Measurements from ENCODE around the gene CDH7.

GRCh38 chr18:65792456-65793074 is 41.8 kb downstream of the CDH7 start:
- TF ChIP-seq, protein P1, sequence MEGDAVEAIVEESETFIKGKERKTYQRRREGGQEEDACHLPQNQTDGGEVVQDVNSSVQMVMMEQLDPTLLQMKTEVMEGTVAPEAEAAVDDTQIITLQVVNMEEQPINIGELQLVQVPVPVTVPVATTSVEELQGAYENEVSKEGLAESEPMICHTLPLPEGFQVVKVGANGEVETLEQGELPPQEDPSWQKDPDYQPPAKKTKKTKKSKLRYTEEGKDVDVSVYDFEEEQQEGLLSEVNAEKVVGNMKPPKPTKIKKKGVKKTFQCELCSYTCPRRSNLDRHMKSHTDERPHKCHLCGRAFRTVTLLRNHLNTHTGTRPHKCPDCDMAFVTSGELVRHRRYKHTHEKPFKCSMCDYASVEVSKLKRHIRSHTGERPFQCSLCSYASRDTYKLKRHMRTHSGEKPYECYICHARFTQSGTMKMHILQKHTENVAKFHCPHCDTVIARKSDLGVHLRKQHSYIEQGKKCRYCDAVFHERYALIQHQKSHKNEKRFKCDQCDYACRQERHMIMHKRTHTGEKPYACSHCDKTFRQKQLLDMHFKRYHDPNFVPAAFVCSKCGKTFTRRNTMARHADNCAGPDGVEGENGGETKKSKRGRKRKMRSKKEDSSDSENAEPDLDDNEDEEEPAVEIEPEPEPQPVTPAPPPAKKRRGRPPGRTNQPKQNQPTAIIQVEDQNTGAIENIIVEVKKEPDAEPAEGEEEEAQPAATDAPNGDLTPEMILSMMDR (IDR thresholded peaks at IDR 0.05): no peak
- TF ChIP-seq POLR2A (IDR thresholded peaks at IDR 0.05): no peak
- no peak for TF ChIP-seq POLR2AphosphoS5 (IDR thresholded peaks at IDR 0.05)
